Adrenal gland (tissue), 12 donors: ENCODE results near the gene TGFB1. TPM values are rescaled to one million over a fixed set of nuclear protein-coding genes. Genes with fewer than 3 reads are reported as not detected.

Experiments used
- DNase-seq, 7 donors: peaks; one replicate each; pipeline ENCODE4 v3.0.0-alpha.2; 2019 to 2020
- H3K27ac ChIP-seq, 5 donors: fragments of 200-600 bp; sonication (generic) in 4 of 5; 1 replicate in 3 of 5; 2 replicates in 2 of 5; pipeline versions ENCODE4 v1.5.1 to v1.8.0; 2016 to 2020; ENCODE audit warnings: mild to moderate bottlenecking in 1 of 5
- H3K27me3 ChIP-seq: fragments of 200-600 bp; 2 replicates; pipeline ENCODE4 v1.8.0; 2021
- H3K36me3 ChIP-seq, 2 donors: fragments of 200-600 bp; replicated peaks in 1 of 2; 1 replicate in 1 of 2; 2 replicates in 1 of 2; pipeline versions ENCODE4 v1.5.1 to v1.8.0; 2018 to 2022
- H3K4me1 ChIP-seq, 2 donors: fragments of 200-600 bp; replicated peaks in 1 of 2; 1 replicate in 1 of 2; 2 replicates in 1 of 2; pipeline versions ENCODE4 v1.5.1 to v1.8.0; 2018 to 2021
- H3K4me3 ChIP-seq, 4 donors: fragments of 200-600 bp; sonication (generic) in 3 of 4; one replicate each; pipeline ENCODE4 v1.5.1; 2016 to 2018
- H3K9me3 ChIP-seq, 3 donors: fragments of 200-600 bp; sonication (generic) in 1 of 3; replicated peaks in 1 of 3; 1 replicate in 2 of 3; 2 replicates in 1 of 3; pipeline versions ENCODE4 v1.5.1 to v1.8.0; 2016 to 2021
- POLR2A ChIP-seq, 2 donors: fragments of 450-650 bp; IDR thresholded peaks; one replicate each; pipeline ENCODE4 v1.6.1; 2017; ENCODE audit warnings: antibody characterized with exemption in 2 of 2, mild to moderate bottlenecking in 2 of 2, moderate library complexity in 1 of 2
- WGBS, 4 donors: extraction: QIAGEN DNeasy Blood & Tissue Kit in 2 of 4; methylation state at CpG; one replicate each; pipeline versions ENCODE4 v1.1.5 to v1.1.7; 2013 to 2017; 5-methylcytosine and 5-hydroxymethylcytosine counted together
- intact Hi-C, 2 donors: fragments of 100-400 bp; cut with DNase I; formaldehyde crosslinking; loops; one replicate each; pipeline versions ENCODE4 v1.14.1 to v1.15.0; 2022 to 2023
- polyA plus RNA-seq, 3 donors: library from polyadenylated mRNA; stranded (reverse); fragments of 200-250 nt in 2 of 3; fragments of 350-450 nt in 1 of 3; fragmentation: Illumina TruSeq in 1 of 3; extraction: RNeasy Lipid Tissue Mini Kit (QIAGEN cat#74804) in 1 of 3; gene quantifications; one replicate each; pipeline ENCODE4 v1.2.3, GENCODE V29; 2013 to 2014
- total RNA-seq, 9 donors: library from RNA; depleted of rRNA in 4 of 9; stranded (reverse); fragments of >200 nt in 4 of 9; fragments of 120-200 nt in 1 of 9; fragmentation: NEBNext Ultra II Directional in 1 of 9; extraction: Animal tissue kit (Norgen Biotek cat#: 25700) in 1 of 9; gene quantifications; one replicate each; pipeline versions ENCODE4 v1.1.0 to v1.2.4, GENCODE V29; 2013 to 2023
- TF ChIP-seq, protein P1 (sequence below), 6 experiments: fragments of 450-650 bp in 4 of 6; fragments of 200-600 bp in 2 of 6; sonication (generic) in 1 of 6; IDR thresholded peaks; 1 replicate in 5 of 6; 2 replicates in 1 of 6; pipeline versions ENCODE4 v1.5.1 to v1.8.0; 2016 to 2021; ENCODE audit warnings: antibody characterized with exemption in 6 of 6, mild to moderate bottlenecking in 2 of 6, moderate library complexity in 1 of 6
- donor health status: healthy with polysubstance abuse.
- donor health status: Bipolar disorder and iron deficiency.
- donor health status: DM: yes; HTN: yes; CAD: no.
- donor health status: DM: no; HTN: no; CAD: no.
- donor health status: DM: no; HTN: no; CAD: no.
- donor health status: DM: yes; HTN: yes; CAD: no.

The TGFB1 gene
- total and polyA plus RNA-seq, 12 donors: 1.6 to 75.9 (median 35.7) TPM

DNA sequence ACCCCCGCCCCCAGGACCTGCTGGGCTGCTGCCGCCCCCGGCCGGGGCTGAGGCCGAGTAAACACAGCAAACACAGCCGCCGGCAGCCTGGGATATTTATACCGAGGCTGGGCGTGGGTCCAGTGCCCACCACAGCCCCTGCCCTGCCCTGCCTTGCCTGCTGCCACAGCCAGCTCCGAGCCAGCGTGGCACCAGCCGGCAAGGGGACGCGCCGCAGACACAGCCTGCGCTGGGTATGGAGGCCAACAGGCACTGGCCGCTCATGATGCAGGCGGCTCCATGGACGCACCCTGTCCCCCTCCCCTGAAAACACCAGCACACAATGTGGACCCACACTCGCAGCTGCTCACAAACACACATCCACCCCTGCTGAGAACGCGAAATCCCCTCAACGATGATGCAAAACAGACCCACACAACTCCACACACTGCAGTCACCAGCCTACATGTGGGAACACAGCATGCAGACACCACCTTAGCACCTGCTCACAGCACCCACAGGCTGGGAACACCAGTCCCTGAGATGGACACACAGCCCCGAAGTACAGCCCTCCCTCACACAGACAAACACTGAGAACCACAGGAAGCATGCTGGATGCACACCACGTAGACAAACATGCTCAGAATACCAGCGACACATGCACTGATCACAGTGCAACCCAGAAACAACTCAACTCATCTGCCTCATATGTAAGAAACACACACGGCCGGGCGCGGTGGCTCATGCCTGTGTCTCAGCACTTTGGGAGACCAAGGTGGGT lies 27.6 kb downstream of the TGFB1 start:
- intact Hi-C loops: no loop called here
- H3K36me3 ChIP-seq: peaks cover 0 to 16% of the 10 kb centered on the region in 2 donors
- peak overlapping the region in 1 of 4 donors; percentile 37 for H3K4me3 ChIP-seq
- H3K27me3 ChIP-seq: no peaks in the 10 kb centered on the region
- TF ChIP-seq, protein P1, sequence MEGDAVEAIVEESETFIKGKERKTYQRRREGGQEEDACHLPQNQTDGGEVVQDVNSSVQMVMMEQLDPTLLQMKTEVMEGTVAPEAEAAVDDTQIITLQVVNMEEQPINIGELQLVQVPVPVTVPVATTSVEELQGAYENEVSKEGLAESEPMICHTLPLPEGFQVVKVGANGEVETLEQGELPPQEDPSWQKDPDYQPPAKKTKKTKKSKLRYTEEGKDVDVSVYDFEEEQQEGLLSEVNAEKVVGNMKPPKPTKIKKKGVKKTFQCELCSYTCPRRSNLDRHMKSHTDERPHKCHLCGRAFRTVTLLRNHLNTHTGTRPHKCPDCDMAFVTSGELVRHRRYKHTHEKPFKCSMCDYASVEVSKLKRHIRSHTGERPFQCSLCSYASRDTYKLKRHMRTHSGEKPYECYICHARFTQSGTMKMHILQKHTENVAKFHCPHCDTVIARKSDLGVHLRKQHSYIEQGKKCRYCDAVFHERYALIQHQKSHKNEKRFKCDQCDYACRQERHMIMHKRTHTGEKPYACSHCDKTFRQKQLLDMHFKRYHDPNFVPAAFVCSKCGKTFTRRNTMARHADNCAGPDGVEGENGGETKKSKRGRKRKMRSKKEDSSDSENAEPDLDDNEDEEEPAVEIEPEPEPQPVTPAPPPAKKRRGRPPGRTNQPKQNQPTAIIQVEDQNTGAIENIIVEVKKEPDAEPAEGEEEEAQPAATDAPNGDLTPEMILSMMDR (IDR thresholded peaks at IDR 0.05): no peak
- peak in 1 of 2 donors; percentile 11 for TF ChIP-seq POLR2A (IDR thresholded peaks at IDR 0.05)
- H3K4me1 ChIP-seq: peaks cover 33 to 66% of the 10 kb centered on the region in 2 donors
- peak overlapping the region in 4 of 5 donors; percentile 79 to 91 (median 87) for H3K27ac ChIP-seq
- no peaks in the 10 kb centered on the region for H3K9me3 ChIP-seq
- 24 to 65% (median 31%) methylated on average over 5 to 30 of the region's 30 CpGs for WGBS, 4 donors
- peak in 1 of 7 donors; percentile 68 for DNase-seq

DNA sequence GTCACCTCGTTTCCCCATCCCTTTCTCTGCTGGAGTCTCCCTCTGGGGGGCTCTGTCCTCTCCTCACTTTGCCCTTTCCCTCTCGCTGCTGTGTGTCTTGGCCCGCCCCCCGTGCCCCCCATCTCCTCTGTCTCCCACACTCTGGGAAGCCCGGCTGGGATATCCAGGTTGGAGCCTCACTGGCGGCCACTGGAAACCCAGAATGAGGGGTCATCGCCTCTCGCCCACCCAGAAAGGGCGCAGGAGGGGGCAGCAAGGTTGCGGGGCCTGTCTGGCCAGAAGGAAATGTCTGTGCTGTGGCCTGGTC lies 28.1 kb downstream of the TGFB1 start:
- WGBS, 4 donors: 6 to 16% (median 8%) methylated on average over 5 to 10 of the region's 10 CpGs
- Histone ChIP-seq H3K27me3 (no peaks in the 10 kb centered on the region), H3K4me3 (peak overlapping the region in 1 of 4 donors; percentile 37), H3K36me3 (peaks cover 0 to 16% of the 10 kb centered on the region in 2 donors), H3K4me1 (peaks cover 33 to 66% of the 10 kb centered on the region in 2 donors), H3K9me3 (no peaks in the 10 kb centered on the region), H3K27ac (peak overlapping the region in 4 of 5 donors; percentile 79 to 91 (median 87))
- TF ChIP-seq, protein P1 (IDR thresholded peaks at IDR 0.05): no peak
- TF ChIP-seq POLR2A (IDR thresholded peaks at IDR 0.05): no peak
- intact Hi-C loops: no loop called here
- peak in 1 of 7 donors; percentile 19 for DNase-seq

DNA sequence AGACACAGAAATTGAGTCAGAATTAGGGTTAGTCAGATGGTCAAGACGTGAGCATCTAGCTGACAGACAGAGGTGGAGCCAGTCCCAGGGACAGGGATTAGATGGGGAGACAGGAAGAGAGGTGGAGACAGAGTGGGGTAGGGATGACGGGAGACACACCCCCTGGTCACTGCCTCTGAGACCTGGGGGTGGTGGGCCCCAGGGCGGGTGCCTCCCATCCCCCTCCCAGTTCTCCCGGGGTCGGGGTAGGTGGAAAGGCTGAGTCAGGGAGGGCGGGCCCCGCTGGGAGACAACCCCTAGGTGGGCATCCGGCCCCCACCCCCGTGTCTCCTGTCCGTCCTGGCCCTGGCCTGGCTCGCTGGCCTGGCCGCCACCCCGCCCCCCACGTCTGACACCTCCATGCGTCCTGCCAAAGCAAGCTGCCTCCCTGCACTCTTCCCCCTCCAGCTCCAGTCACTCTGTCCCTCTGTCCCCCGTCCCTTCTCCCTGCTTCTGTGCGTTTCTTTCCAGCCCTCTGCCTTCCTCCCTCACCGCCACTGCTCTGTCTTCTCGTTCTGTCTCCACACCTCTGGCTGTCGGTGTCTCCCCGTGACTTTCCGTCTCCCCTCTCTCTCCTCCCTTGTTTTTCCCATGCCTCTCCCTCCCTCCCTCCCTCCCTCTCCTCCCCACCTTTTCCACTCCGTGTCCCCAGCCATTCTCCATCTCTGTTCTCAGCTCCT lies 28.6 kb downstream of the TGFB1 start:
- no peaks in the 10 kb centered on the region for H3K9me3 ChIP-seq
- H3K36me3 ChIP-seq: peaks cover 0 to 16% of the 10 kb centered on the region in 2 donors
- peak overlapping the region in 1 of 4 donors; percentile 37 for H3K4me3 ChIP-seq
- 4 to 14% (median 6%) methylated on average over 13 to 23 of the region's 23 CpGs for WGBS, 4 donors
- peak; percentile 78 to 91 (median 83) for DNase-seq
- intact Hi-C loops: no loop called here
- no peaks in the 10 kb centered on the region for H3K27me3 ChIP-seq
- TF ChIP-seq, protein P1 (IDR thresholded peaks at IDR 0.05): no peak
- no peak for TF ChIP-seq POLR2A (IDR thresholded peaks at IDR 0.05)
- peaks cover 33 to 66% of the 10 kb centered on the region in 2 donors for H3K4me1 ChIP-seq
- peak overlapping the region; percentile 79 to 97 (median 91) for H3K27ac ChIP-seq

DNA sequence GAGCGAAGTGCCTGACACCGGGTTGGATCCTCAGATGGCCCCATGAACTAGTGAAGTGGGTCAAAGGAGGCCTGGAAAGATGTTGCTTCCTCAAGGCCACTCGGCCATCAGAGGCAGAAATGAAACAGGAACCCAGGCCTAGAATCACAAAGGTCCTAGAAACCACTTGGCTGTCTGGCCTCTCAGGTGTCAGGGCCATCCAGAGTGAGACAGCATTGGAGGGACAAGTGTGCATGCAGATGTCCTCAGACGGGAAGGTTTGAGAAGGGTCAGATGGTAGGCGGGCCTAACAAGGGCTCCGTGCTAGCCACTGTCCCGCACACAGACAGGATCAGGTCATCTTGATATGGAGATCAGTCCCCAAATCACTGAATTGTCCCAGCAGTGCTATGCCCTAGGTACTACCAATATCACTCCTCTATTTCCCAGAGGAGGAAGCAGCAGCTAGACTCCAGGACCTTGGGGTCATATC lies 29.5 kb downstream of the TGFB1 start:
- no peaks in the 10 kb centered on the region for H3K9me3 ChIP-seq
- DNase-seq: peak in 3 of 7 donors; percentile 49 to 64 (median 61)
- H3K36me3 ChIP-seq: peaks cover 0 to 17% of the 10 kb centered on the region in 2 donors
- H3K4me3 ChIP-seq: no peak overlapping the region
- WGBS, 4 donors: 38 to 47% (median 45%) methylated on average over 7 of the region's 7 CpGs
- peak overlapping the region; percentile 79 to 97 (median 91) for H3K27ac ChIP-seq
- no peaks in the 10 kb centered on the region for H3K27me3 ChIP-seq
- peaks cover 33 to 66% of the 10 kb centered on the region in 2 donors for H3K4me1 ChIP-seq
- no peak for TF ChIP-seq POLR2A (IDR thresholded peaks at IDR 0.05)
- TF ChIP-seq, protein P1 (IDR thresholded peaks at IDR 0.05): no peak
- intact Hi-C loops: no loop called here
